Loucy (cell line): ENCODE results near the gene C9orf57.
"Not testable (repeated sequence)": the region's sequence is repeated elsewhere in the genome, so short reads cannot be mapped to it uniquely, and the experiment has no call there.

Experiments used
- H2AFZ ChIP-seq: fragments of 200-600 bp; sonication (generic); 2 replicates; pipeline ENCODE4 v1.6.0; 2016; ENCODE audit warnings: antibody characterized with exemption, mild to moderate bottlenecking, low read length, moderate library complexity
- H3F3A ChIP-seq: fragments of 200-600 bp; 2 replicates; pipeline ENCODE4 v1.6.0; 2016; ENCODE audit warnings: antibody characterized with exemption, low read depth, mild to moderate bottlenecking
- H3K27me3 ChIP-seq: fragments of 200-600 bp; sonication (generic); 2 replicates; pipeline ENCODE4 v1.6.1; 2014; ENCODE audit warnings: low read length, mild to moderate bottlenecking; ENCODE audit not compliant: insufficient read depth, poor library complexity, severe bottlenecking
- H3K36me3 ChIP-seq: fragments of 200-600 bp; sonication (generic); 2 replicates; pipeline ENCODE4 v1.6.1; 2016; ENCODE audit warnings: low read length; ENCODE audit not compliant: insufficient read depth
- H3K4me1 ChIP-seq: fragments of 200-600 bp; sonication (generic); 2 replicates; pipeline ENCODE4 v1.5.1; 2014; ENCODE audit warnings: low read length, mild to moderate bottlenecking; ENCODE audit not compliant: insufficient read depth, poor library complexity, severe bottlenecking
- H3K4me2 ChIP-seq: fragments of 200-600 bp; sonication (generic); 2 replicates; pipeline ENCODE4 v1.6.0; 2014; ENCODE audit warnings: antibody characterized with exemption, low read length, low read depth, mild to moderate bottlenecking; ENCODE audit not compliant: poor library complexity, severe bottlenecking
- H3K4me3 ChIP-seq: fragments of 200-600 bp; sonication (generic); 2 replicates; pipeline ENCODE4 v1.5.1; 2014; ENCODE audit warnings: low read length, mild to moderate bottlenecking, mixed read lengths; ENCODE audit not compliant: poor library complexity, severe bottlenecking
- H3K79me2 ChIP-seq: fragments of 200-600 bp; sonication (generic); 2 replicates; pipeline ENCODE4 v1.6.1; 2014; ENCODE audit warnings: low read length; ENCODE audit not compliant: insufficient read depth
- H3K9ac ChIP-seq: fragments of 200-600 bp; sonication (generic); 2 replicates; pipeline ENCODE4 v1.6.0; 2014; ENCODE audit warnings: mild to moderate bottlenecking, low read depth, low read length, moderate library complexity; ENCODE audit not compliant: poor library complexity, severe bottlenecking
- H3K9me2 ChIP-seq: fragments of 200-600 bp; sonication (generic); replicated peaks from 2 replicates; pipeline ENCODE4 v1.6.1; 2016; ENCODE audit warnings: low read depth, low read length, mixed read lengths
- H3K9me3 ChIP-seq: fragments of 200-600 bp; sonication (generic); 2 replicates; pipeline ENCODE4 v1.6.1; 2014; ENCODE audit warnings: mild to moderate bottlenecking, antibody characterized with exemption, low read length, low read depth; ENCODE audit not compliant: insufficient read depth
- H4K20me1 ChIP-seq: fragments of 200-600 bp; sonication (generic); 2 replicates; pipeline ENCODE4 v1.6.0; 2014; ENCODE audit warnings: antibody characterized with exemption, low read length, mild to moderate bottlenecking; ENCODE audit not compliant: insufficient read depth, poor library complexity, severe bottlenecking
- EZH2phosphoT487 ChIP-seq: fragments of 200-600 bp; IDR thresholded peaks from 2 replicates; pipeline ENCODE4 v1.6.1; 2018; ENCODE audit warnings: antibody characterized with exemption, mild to moderate bottlenecking, moderate library complexity, borderline replicate concordance
- TF ChIP-seq, protein P1 (sequence below): fragments of 200-600 bp; sonication (generic); conservative IDR thresholded peaks from 2 replicates; pipeline ENCODE4 v1.5.1; 2014; ENCODE audit warnings: mild to moderate bottlenecking, antibody characterized with exemption, low read length

Gene C9orf57

DNA sequence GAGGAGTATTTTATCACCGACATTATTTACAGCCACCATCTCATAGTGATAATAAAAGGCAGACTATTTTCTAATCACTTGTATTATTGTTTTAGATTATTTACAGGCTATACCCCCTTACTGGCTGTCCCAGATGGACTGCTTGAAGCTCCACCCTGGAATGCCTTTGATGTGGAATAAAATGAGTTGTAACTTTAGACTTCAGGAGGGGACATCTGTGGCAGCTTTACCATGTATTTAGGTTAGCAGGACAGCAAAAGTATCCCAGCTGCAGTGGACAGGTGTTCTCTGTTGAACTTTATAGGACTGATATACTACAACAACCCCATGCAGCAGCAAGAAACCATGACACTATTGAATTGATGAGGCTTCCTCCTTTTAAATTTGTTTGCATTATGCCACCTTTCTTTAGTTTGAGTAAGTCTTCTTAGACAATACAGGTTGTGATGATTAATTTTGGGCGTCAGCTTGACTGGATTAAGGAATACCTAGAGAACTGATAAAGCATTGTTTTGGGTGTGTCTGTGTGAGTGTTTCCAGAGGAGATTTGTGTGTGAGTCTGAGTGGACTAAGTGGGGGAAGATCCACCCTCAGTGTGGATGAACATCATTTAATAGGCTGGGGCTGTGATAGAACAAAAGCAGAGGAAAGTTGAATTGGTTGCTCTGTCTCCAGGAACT lies 29.2 kb upstream of the C9orf57 start:
- Histone ChIP-seq H3K4me2 (no peak overlapping the region), H3K36me3 (no peaks in the 10 kb centered on the region), H4K20me1 (no peaks in the 10 kb centered on the region), H3K27me3 (no peaks in the 10 kb centered on the region), H3K9me2 (no peaks in the 10 kb centered on the region), H3K9ac (no peak overlapping the region), H3K79me2 (no peaks in the 10 kb centered on the region), H3F3A (no peaks in the 10 kb centered on the region), H3K4me3 (no peak overlapping the region), H3K9me3 (no peaks in the 10 kb centered on the region), H2AFZ (no peak overlapping the region), H3K4me1 (no peaks in the 10 kb centered on the region)
- no peak for TF ChIP-seq EZH2phosphoT487
- TF ChIP-seq, protein P1, sequence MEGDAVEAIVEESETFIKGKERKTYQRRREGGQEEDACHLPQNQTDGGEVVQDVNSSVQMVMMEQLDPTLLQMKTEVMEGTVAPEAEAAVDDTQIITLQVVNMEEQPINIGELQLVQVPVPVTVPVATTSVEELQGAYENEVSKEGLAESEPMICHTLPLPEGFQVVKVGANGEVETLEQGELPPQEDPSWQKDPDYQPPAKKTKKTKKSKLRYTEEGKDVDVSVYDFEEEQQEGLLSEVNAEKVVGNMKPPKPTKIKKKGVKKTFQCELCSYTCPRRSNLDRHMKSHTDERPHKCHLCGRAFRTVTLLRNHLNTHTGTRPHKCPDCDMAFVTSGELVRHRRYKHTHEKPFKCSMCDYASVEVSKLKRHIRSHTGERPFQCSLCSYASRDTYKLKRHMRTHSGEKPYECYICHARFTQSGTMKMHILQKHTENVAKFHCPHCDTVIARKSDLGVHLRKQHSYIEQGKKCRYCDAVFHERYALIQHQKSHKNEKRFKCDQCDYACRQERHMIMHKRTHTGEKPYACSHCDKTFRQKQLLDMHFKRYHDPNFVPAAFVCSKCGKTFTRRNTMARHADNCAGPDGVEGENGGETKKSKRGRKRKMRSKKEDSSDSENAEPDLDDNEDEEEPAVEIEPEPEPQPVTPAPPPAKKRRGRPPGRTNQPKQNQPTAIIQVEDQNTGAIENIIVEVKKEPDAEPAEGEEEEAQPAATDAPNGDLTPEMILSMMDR: no peak

- Histone ChIP-seq H3K4me3 (no peak overlapping the region), H3K79me2 (no peaks in the 10 kb centered on the region), H4K20me1 (no peaks in the 10 kb centered on the region), H3K36me3 (no peaks in the 10 kb centered on the region), H3K9me2 (no peaks in the 10 kb centered on the region), H3K4me2 (no peak overlapping the region), H3K9ac (no peak overlapping the region), H3K9me3 (no peaks in the 10 kb centered on the region), H3K27me3 (no peaks in the 10 kb centered on the region), H3F3A (no peaks in the 10 kb centered on the region), H2AFZ (no peak overlapping the region), H3K4me1 (no peaks in the 10 kb centered on the region)
- no peak for TF ChIP-seq EZH2phosphoT487
- TF ChIP-seq, protein P1: no peak
Measured at GRCh38 chr9:72082536-72082935, 22.1 kb upstream of the C9orf57 start.

DNA sequence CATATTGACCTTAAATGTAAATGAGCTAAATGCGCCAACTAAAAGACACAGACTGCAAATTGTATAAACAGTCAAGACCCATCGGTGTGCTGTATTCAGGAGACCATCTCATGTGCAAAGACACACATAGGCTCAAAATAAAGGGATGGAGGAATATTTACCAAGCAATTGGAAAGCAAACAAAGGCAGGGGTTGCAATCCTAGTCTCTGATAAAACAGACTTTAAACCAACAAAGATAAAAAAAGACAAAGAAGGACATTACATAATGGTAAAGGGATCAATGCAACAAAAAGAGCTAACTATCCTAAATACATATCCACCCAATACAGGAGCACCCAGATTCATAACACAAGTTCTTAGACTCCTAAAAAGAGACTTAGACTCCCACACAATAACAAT lies 14.3 kb upstream of the C9orf57 start:
- not testable (repeated sequence) for H3K9ac ChIP-seq, H3K9me3 ChIP-seq, H3K79me2 ChIP-seq, H4K20me1 ChIP-seq, H3K4me2 ChIP-seq, H3K9me2 ChIP-seq, H2AFZ ChIP-seq, H3K27me3 ChIP-seq, H3K4me1 ChIP-seq, H3K36me3 ChIP-seq, H3F3A ChIP-seq, H3K4me3 ChIP-seq

DNA sequence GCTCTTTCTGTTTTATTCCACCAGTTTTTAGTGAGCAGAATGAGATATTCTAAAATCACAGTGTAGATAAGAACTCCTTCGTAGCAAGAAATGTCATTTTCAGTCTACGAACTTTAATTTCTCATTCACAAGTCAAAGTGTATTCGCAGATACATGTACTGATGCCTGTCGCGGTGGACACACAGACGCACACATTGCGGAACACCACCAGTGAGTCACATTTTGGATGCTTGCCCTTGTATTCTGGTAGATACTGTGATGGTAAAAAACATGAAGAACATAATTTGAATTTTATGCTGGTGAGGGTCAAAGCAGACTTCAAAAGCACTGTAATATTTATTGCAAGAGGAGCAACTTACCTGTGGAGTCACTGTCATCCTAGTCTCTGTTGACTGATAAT lies 4.7 kb upstream of the C9orf57 start:
- Histone ChIP-seq H3K9me3 (no peaks in the 10 kb centered on the region), H2AFZ (no peak overlapping the region), H3F3A (no peaks in the 10 kb centered on the region), H3K4me1 (no peaks in the 10 kb centered on the region), H3K4me3 (no peak overlapping the region), H3K9ac (no peak overlapping the region), H3K4me2 (no peak overlapping the region), H3K79me2 (no peaks in the 10 kb centered on the region), H3K36me3 (no peaks in the 10 kb centered on the region), H4K20me1 (no peaks in the 10 kb centered on the region), H3K27me3 (no peaks in the 10 kb centered on the region), H3K9me2 (no peaks in the 10 kb centered on the region)
- TF ChIP-seq, protein P1: no peak
- no peak for TF ChIP-seq EZH2phosphoT487
